22Rv1 (cell line): ENCODE data around the gene ATP11A.

Experiments used
- H3K27ac ChIP-seq: fragments of 450-650 bp; 2 replicates; pipeline ENCODE4 v1.5.1; 2017
- ZFX ChIP-seq: fragments of 450-650 bp; IDR thresholded peaks from 2 replicates; pipeline ENCODE4 v1.6.1; 2017; ENCODE audit warnings: antibody characterized with exemption, borderline replicate concordance
- TF ChIP-seq, protein P1 (sequence below): fragments of 450-650 bp; IDR thresholded peaks from 2 replicates; pipeline ENCODE4 v1.5.1; 2017; ENCODE audit warnings: mild to moderate bottlenecking

ATP11A gene

DNA sequence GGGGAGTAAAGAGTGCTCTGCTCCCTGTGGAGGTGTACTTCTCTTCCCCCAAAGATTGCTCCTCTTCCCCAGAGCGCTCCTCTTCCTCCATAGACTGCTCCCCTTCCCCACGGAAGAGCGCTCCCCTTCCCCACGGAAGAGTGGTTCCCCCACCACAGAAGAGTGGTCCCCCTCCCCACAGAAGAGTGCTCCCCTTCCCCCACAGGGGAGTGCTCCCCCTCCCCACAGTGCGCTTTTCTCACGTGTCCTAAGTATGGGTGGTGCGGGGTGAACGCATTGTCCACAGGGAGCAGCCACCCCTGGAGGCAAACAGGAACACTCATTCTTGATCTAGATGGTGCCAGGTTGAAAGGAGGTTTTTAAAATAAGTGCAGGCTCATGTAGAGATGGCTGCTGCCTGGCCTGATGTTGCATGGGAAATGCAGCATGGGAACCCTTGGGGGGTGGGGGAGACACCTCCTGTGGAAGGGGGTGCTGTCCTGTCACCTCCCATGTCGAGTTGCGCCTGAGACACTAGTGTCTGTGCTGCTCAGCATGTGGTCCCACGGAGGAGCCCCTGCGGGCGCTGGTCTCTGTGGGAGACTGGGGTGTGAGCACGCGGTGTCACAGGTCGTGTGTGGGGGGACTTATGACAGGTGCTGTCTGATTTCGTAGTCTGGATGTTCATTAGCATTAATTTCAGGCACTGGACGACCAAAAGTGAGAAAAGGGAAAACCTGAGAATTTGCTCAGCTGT, 52.2 kb downstream of the ATP11A start:
- H3K27ac ChIP-seq, result no peak overlapping the region
- no peak for TF ChIP-seq ZFX
- TF ChIP-seq, protein P1, sequence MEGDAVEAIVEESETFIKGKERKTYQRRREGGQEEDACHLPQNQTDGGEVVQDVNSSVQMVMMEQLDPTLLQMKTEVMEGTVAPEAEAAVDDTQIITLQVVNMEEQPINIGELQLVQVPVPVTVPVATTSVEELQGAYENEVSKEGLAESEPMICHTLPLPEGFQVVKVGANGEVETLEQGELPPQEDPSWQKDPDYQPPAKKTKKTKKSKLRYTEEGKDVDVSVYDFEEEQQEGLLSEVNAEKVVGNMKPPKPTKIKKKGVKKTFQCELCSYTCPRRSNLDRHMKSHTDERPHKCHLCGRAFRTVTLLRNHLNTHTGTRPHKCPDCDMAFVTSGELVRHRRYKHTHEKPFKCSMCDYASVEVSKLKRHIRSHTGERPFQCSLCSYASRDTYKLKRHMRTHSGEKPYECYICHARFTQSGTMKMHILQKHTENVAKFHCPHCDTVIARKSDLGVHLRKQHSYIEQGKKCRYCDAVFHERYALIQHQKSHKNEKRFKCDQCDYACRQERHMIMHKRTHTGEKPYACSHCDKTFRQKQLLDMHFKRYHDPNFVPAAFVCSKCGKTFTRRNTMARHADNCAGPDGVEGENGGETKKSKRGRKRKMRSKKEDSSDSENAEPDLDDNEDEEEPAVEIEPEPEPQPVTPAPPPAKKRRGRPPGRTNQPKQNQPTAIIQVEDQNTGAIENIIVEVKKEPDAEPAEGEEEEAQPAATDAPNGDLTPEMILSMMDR, result no peak

DNA sequence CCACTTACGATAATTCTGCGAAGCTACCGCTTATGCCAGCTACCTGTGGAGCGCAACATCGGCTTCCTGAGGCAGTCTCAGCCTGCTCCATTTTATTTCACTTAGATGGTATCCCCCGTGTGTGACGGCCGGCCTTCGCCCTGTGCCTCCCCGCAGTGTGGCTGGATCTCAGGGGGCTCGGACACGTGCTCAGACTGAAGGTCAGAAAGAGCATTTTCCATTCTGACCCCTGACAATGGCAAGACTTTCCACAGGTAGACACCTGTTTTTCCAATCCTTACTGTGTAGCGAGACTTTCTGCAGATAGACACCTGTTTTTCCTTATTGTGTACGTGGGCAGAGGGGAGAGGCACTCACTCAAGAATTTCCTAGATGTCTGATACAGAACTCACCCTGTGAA, 52.7 kb downstream of the ATP11A start:
- no peak overlapping the region for H3K27ac ChIP-seq
- no peak for TF ChIP-seq ZFX
- TF ChIP-seq, protein P1, result no peak

DNA sequence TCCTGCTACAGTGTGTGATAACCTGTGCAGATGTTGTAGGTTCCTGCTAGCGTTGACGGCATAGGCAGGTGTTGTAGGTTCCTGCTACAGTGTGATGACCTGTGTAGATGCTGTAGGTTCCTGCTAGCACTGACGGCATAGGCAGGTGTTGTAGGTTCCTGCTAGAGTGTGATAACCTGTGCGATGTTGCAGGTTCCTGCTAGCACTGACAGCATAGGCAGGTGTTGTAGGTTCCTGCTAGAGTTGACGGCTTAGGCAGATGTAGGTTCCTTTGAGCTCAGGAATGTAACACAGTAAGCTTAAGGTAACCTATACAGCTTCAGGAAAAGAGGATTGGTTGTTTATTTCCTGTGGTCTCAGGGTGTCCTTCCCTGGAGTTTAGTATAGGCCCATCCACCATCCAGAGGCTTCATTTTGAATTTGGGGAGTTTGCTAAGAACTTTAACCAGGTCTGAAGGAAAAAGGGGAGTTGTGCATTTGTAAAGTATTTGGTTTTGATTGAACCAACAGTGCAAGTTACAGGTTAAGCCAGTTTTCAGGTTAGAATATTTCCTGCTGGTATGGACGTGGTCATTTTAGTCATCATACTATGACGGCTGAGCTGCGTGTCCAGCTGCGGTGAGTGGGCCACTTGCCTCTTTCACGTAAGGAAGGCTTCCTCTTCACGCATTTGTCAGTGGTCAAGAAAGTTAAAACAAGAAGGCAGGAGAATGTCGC, 53.8 kb downstream of the ATP11A start:
- H3K27ac ChIP-seq, result no peak overlapping the region
- TF ChIP-seq ZFX, result no peak
- TF ChIP-seq, protein P1, result no peak

DNA sequence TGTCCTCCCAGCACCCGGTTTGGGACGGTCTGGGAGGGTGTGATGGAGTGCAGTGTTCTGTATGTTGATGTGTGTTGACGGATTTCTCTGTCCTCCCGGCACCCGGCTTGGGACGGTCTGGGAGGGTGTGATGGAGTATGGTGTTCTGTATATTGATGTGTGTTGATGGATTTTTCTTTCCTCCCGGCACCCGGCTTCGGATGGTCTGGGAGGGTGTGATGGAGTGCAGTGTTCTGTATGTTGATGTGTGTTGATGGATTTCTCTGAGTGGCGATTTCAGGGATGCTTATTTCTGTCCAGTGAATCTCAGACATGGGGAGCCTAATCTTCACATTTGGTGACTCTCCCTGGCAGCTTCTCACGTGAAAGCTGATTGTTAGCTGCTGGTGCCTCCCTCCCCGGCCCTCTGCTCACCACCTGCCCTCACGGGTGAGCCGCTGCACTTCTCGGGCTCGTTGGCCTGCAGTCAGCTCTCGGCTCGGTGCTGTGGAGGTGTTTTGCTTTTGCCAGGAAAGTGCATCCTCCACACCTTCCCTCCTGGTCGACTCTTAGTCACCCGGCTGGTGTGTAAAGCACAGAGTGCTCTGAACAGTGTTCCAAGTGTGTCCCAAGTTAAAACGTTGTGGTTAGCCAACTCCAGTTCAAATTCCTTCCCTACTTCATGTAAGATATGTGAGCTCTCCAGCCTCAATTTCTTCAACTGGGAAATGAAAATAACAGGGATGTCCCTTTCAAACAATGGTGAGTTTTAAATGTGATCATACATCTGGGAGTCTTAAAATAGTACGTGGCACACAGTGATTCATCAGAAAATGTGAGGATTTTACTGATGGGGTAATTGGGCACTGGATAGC, 54.6 kb downstream of the ATP11A start:
- TF ChIP-seq ZFX, result no peak
- TF ChIP-seq, protein P1, result no peak
- no peak overlapping the region for H3K27ac ChIP-seq

DNA sequence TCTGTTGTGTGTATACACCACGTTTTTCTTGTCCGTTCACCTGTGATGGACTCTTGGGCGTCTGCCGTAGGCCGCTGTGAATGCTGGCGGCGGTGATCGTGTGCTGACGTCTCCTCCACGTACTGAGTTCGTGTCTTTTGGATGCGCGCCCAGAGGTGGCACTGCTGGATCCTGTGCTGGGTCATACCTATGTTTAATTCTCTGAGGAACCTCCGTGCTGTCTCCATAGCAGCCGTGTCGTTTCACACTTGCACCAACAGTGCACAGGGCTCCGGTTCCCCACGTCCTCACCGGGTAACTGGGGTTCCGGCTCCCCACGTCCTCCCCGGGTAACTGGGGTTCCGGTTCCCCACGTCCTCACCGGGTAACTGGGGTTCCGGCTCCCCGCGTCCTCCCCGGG, 56.2 kb downstream of the ATP11A start:
- no peak overlapping the region for H3K27ac ChIP-seq

DNA sequence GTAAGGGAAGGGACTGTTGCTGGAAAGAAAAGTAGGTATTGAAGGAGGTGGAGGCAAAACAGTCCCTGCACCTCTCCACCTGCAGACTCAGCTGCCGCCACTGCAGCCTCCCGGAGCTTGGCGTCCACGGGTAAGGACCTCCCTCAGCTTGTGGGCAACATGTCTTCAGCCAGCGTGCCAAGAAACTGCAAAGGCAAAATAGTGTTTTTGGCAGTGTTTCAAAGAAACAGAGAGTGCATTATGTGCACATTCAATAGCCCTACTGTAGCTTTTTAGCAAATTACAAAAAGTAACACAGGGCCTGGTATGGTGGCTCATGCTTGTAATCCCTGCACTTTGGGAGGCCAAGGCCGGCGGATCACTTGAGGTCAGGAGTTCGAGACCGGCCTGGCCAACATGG, 57.4 kb downstream of the ATP11A start:
- TF ChIP-seq, protein P1, result no peak
- no peak for TF ChIP-seq ZFX
- no peak overlapping the region for H3K27ac ChIP-seq

More for the DNA sequence above, 56.2 kb downstream of the ATP11A start:
- no peak for TF ChIP-seq ZFX
- TF ChIP-seq, protein P1, result no peak
